Colonic mucosa (tissue), 4 donors: ENCODE measurements around the gene OR6V1. TPM values are rescaled to one million over a fixed set of nuclear protein-coding genes. Genes with fewer than 3 reads are reported as not detected.

Experiments
- DNase-seq: peaks from one replicate; pipeline ENCODE4 v3.0.0-alpha.2; 2020
- H3K27ac ChIP-seq: fragments of 200-600 bp; one replicate; pipeline ENCODE4 v1.8.0; 2021
- H3K27me3 ChIP-seq: fragments of 200-600 bp; one replicate; pipeline ENCODE4 v1.8.0; 2021
- H3K36me3 ChIP-seq: fragments of 200-600 bp; one replicate; pipeline ENCODE4 v1.8.0; 2021
- H3K4me1 ChIP-seq: fragments of 200-600 bp; one replicate; pipeline ENCODE4 v1.8.0; 2021; ENCODE audit warnings: mild to moderate bottlenecking
- H3K4me3 ChIP-seq: fragments of 200-600 bp; one replicate; pipeline ENCODE4 v1.8.0; 2021
- H3K9ac ChIP-seq, 2 donors: one replicate each; pipeline ENCODE4 v1.7.0; 2013; ENCODE audit warnings: control low read depth in 2 of 2, low read depth in 2 of 2, low read length in 2 of 2
- H3K9me3 ChIP-seq: fragments of 200-600 bp; one replicate; pipeline ENCODE4 v1.8.0; 2021
- CTCF ChIP-seq: fragments of 200-600 bp; IDR thresholded peaks from one replicate; pipeline ENCODE4 v1.8.0; 2022; ENCODE audit warnings: antibody characterized with exemption, mild to moderate bottlenecking
- intact Hi-C: fragments of 100-400 bp; cut with DNase I; formaldehyde crosslinking; loops from one replicate; pipeline ENCODE4 v1.14.1; 2022
- total RNA-seq, 2 donors: library from RNA; stranded (reverse); fragmentation: NEBNext Ultra II Directional in 1 of 2; extraction: Animal tissue kit (Norgen Biotek cat#: 25700) in 1 of 2; gene quantifications; one replicate each; pipeline ENCODE4 v1.2.1, GENCODE V29; 2021
- donor health status: healthy.
- donor health status: DM: no; HTN: no; CAD: no.
- donor health status: DM: no; HTN: no; CAD: no.

Gene OR6V1
- not detected for total RNA-seq

GRCh38 chr7:143052041-143052440 lies at the start of gene OR6V1:
Gene OR6V1, plus strand, starts transcription at chr7:143052341. Its CDS starts 0 bp downstream, at chr7:143052341.
- intact Hi-C loops, result no loop called here
- TF ChIP-seq CTCF, result no peak
- H3K9me3 ChIP-seq, result no peaks in the 10 kb centered on the region
- no peak within 1 kb of the TSS for H3K9ac ChIP-seq
- H3K4me1 ChIP-seq, result no peaks in the 10 kb centered on the region
- H3K27ac ChIP-seq, result no peak within 1 kb of the TSS
- H3K27me3 ChIP-seq, result no peaks in the 10 kb centered on the region
- DNase-seq, result no peak
- H3K4me3 ChIP-seq, result no peak within 1 kb of the TSS
- H3K36me3 ChIP-seq, result no peaks in the 10 kb centered on the region

- peak; percentile 34 for DNase-seq
- H3K9me3 ChIP-seq, result no peaks in the 10 kb centered on the region
- H3K27ac ChIP-seq, result no peak overlapping the region
- intact Hi-C loops, result loop anchor here (5.0 kb wide), 1 partner anchor 121 kb away; no protein-coding TSS in a partner anchor
- H3K36me3 ChIP-seq, result no peaks in the 10 kb centered on the region
- H3K9ac ChIP-seq, result no peak overlapping the region
- H3K4me3 ChIP-seq, result peak overlapping the region; percentile 8
- H3K4me1 ChIP-seq, result no peaks in the 10 kb centered on the region
- TF ChIP-seq CTCF, result no peak
- no peaks in the 10 kb centered on the region for H3K27me3 ChIP-seq
Observed at GRCh38 chr7:143002898-143003297, 49.2 kb upstream of the OR6V1 start.

- Histone ChIP-seq H3K36me3 (no peaks in the 10 kb centered on the region), H3K27me3 (no peaks in the 10 kb centered on the region), H3K9me3 (no peaks in the 10 kb centered on the region), H3K4me3 (peak overlapping the region; percentile 8), H3K9ac (no peak overlapping the region), H3K27ac (no peak overlapping the region), H3K4me1 (no peaks in the 10 kb centered on the region)
- intact Hi-C loops, result loop anchor here (5.0 kb wide), 1 partner anchor 121 kb away; no protein-coding TSS in a partner anchor
- TF ChIP-seq CTCF, result peak; percentile 59
- no peak for DNase-seq
Observed at GRCh38 chr7:143003393-143004051, 48.6 kb upstream of the OR6V1 start.

GRCh38 chr7:143005632-143006260 lies 46.4 kb upstream of the OR6V1 start:
- TF ChIP-seq CTCF, result no peak
- DNase-seq, result no peak
- Histone ChIP-seq H3K9me3 (no peaks in the 10 kb centered on the region), H3K4me1 (no peaks in the 10 kb centered on the region), H3K27me3 (no peaks in the 10 kb centered on the region), H3K27ac (no peak overlapping the region), H3K4me3 (no peak overlapping the region), H3K36me3 (no peaks in the 10 kb centered on the region), H3K9ac (no peak overlapping the region)
- intact Hi-C loops, result loop anchor here (5.0 kb wide), 1 partner anchor 153 kb away; no protein-coding TSS in a partner anchor

GRCh38 chr7:143008007-143008901 lies 43.9 kb upstream of the OR6V1 start:
- intact Hi-C loops, result loop anchor here (1.0 to 5.0 kb wide), 2 partner anchors 156 to 207 kb away; no protein-coding TSS in a partner anchor
- peak; percentile 92 for TF ChIP-seq CTCF
- no peak overlapping the region for H3K27ac ChIP-seq
- H3K4me3 ChIP-seq, result no peak overlapping the region
- no peaks in the 10 kb centered on the region for H3K4me1 ChIP-seq
- DNase-seq, result peak; percentile 80
- no peaks in the 10 kb centered on the region for H3K36me3 ChIP-seq
- H3K9ac ChIP-seq, result no peak overlapping the region
- H3K9me3 ChIP-seq, result no peaks in the 10 kb centered on the region
- H3K27me3 ChIP-seq, result no peaks in the 10 kb centered on the region
